HG03280 (cell line): ENCODE measurements around the gene DENND1C.
A peak's percentile ranks its signal among the peaks of the same experiment; 100 is the strongest.

Source experiments
- ATAC-seq: cut with Tn5 transposase; IDR thresholded peaks from one replicate; pipeline ENCODE4 v1.9.1; 2021; ENCODE audit warnings: mild to moderate bottlenecking, moderate library complexity; ENCODE audit not compliant: unreplicated experiment

The DENND1C gene

DNA sequence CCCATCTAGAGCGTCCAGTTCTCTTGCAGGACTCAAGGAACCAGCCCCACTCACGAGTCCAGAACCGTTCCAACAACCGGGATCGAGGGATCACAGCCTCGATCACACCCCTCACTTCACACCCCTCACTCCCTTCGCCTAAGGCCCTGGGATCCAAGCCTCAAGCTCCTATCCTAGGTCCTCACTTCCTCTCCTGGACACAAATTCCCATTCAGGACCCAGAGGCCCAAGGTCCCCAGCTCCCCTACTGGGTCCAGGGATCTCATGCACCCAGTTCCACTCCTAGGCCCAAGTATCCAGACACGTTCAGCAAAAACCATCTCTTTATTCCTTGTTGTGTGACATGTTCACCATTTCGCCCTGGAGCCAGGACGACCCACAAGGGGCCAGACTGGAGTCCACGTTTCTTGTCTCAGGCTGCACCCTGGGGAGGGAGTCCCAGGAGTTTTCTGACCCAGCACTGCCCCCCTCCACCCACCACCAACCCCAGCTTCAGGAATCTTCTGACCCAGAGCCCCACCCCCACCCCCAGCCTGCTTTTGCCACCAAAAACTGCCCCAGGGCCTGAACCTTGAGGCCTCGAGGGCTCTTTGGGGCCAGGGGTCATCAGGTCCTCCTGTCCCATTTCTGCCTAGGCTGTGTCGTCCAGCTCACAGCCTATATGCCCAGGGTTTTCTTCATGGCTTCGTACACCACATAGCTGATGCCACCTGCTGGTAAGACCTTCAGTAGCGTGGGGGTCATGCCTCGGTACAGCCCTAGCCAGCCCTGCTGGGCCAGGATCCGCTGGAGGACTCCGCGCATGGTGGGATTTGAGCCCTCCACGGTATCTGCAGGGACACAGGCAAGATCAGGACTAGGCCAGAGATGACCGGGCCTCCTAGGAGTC lies 55.6 kb downstream of the DENND1C start:
- no peak for ATAC-seq

DNA sequence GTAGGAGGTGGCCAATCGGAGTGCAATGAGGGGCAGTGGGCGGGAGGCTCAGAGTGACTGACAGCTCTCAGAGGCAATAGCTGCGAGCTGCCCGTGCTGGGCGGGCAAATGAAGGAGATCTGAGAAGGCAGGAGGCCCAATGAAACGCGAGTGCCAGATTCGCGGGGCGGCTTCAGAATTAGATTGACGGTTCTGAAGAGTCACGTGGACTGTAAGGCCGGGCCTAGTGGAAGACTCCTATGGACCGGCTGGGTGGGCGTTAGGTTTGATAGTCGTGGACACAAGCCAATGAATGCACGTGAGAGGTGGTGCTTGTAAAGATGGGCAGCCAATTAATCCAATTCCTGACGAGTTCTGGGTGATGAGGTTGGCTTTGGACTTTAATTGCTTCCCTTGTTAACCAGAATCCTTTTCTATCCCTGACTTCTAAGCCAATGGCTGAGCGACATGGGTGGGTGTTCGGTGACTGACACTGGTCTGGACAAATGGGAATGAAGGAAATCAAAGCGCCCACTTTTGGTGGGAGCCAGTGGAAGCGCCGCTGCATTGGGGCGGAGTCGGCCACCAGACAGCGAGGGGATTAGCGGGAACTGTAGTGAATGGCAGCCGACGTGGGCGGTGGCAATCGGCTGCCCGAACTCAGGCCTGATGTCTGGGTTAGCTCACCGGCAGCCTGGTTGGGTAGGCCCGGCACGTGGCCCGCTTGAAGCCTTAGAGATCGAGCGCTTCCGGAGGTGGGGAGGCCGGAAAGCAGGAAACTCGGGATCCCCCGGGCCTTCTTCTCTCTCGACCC lies 56.5 kb downstream of the DENND1C start:
- ATAC-seq, result peak; percentile 80

DNA sequence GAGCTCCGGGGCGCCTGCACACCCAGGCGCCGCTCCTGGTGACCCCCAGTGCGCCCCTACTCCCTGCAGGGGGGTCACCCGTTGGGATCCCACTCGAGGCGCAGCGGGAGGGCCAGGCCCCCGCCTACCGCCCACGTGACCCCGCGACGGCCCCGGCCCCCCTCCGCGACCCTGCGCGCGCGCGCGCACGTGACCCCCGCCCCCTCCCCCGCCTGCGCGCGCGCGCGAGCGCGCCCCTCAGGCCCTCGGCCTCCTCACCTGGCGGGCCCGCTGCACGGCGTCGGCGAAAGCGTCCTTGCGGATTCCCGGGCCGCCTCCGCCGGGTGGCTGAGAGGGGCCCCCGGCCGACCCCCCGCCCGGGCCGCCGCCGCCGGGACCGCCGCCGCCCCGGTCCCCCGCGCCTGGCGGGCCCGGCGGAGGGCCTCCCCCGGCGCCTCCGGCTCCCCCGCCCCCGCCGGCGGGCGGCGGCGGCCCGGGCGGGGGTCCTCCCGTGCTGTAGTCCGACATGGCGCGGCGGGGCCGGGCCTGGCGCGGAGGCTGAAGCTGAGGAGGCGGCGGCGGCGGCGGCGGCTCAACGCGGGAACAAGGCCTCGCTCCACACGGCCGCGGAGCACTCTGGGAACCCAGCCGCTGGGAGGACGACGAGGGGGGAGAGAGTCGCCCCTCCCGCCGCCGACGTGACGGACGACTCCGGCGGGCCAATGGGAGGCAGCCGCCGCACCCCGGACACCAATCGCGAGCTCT lies 57.2 kb downstream of the DENND1C start, which contains the start of gene KHSRP:
TSS of gene KHSRP (minus strand) at position 617 of the 744 bp plus-strand sequence. CDS start at position 507, 110 bp downstream.
- no peak for ATAC-seq

DNA sequence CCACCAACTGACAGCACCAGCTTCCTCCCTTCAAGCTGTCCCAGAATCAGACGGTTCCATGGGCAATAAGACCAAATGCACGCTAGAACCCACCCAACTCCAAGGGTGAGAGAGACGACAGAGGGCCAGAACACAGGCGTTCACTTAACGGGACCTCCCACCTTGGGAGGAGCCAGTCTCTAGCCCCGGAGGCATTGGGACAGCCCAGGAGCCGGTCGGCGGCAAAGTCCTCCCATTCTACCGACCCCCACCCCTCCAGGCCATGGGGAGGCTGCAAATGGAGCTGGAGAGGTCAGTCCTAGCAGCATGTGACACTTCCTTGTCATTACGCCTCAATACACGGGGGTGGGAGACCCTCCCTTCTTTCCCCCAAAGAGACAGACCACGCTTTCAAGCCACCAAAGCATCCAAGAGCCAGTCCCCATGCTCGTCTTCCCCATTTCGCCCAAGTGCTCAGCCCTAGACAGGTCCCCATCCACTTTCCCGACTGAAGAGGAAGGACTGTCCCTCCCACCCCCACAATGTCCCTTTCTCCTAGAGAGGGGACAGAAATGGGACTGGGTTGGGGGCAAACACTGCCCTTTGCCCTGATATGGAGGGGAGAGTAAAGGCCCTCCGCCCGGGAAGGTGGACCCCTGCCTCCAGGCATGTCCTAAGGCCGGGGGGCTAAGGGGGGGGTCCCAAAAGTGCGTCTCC lies 57.9 kb downstream of the DENND1C start:
- no peak for ATAC-seq

DNA sequence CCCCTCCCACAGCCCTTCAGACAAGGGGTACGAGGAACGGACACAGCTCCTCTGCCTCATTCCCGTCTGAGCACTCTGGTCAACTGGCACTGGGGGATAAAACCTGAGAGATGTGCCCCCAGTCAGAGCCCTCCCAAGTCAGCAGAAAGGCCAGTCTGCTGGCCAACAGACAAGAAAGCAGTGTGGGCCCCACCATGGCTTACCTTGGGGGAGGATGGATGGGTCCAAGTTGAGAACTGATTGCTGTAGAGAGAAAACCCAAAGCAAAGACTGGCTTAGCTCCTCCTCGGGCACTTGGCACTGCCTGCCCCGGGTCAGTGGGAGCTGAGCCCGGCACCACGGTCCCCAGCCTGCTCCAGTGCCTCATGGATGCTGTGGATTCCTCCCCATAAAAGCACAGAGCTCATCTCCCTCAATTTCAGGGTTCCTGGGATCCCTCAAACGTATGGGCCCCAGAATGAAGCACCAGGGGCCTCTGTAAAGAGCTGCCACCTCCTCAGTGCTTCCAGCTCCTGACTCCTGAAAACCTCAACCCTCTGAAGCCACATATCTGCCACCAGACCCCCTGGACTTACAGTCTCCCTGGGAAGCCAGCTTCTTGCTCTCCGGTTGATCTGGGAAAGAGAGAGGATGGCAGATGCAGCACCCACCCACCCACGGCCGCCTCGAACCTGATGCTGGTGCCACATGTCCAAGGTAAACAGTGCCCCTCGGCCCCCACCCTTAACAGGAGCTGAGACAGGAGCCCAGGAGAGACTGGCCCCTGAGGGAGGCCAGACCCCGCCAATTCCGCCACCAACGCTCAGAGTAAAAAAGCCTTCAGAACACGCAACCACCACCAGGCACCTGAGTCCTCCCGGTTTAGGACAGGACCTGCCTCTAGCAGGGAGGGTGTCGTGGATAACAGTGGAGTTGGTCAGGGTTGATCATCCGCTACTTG lies 60.2 kb downstream of the DENND1C start:
- no peak for ATAC-seq

DNA sequence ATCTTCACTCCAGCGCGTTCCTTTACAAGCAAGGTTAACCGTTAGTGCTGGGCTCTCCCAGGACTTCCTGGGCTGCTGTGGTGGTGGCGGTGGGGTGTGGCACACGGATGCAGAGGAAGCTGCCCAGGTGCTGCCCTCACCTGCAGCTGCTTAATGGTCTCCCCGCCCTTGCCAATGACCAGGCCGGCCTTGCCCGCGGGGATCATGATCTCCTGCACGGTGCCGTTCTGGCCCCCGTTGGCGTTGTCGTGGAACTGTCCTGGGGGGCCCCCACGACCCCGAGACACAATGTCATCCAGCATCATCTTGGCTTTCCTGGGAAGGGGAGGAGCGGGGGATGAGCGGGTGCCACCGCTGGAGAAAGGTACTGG lies 63.0 kb downstream of the DENND1C start:
- no peak for ATAC-seq

DNA sequence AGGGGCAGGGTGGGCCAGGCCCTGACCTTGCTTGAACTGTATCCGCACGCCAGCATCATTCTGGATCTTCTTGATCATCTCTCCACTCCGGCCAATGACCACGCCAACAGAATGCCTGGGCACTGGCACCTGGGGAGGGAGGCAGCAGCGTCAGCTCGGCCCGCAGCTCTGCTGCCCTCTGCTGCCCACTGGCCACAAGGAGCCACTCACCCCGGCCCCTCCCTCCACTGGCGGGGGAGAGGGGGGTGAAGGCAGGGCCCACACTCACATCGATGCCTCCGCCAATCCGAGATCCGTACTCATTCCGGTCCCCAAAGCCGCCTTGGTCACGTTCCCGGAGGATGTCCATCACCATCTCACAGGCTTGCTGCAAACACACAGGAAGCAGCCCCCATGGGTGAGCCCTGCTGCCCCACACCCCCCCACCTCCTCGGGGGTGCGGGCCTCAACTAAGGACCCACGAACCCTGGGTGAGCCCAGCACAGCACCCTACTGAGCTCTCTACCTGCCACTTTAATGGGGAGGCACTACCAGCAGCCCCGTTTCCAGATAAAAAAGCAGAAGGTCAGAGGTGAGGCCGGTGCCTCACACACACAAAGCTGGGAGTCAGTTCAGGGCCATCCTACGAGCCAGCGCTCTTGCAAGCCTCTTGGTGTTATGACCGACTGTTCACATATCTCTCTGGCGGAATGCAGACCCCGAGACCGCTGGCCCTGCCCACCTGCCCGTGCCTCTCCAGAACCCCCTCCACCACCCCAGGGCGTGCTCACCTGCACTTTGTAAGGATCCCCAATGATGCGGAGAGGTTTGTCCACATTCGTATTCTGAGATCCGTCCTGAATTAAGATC lies 63.6 kb downstream of the DENND1C start:
- ATAC-seq, result no peak
